ENCODE data around the gene POLR2L.

The POLR2L gene

GRCh38 chr11:837189-837989 lies 4.9 kb downstream of the POLR2L start:
- no peak for DNase-seq

GRCh38 chr11:836700-837099 lies 5.6 kb downstream of the POLR2L start:
- DNase-seq = no peak

- no peak for DNase-seq
Measured at GRCh38 chr11:836274-836673, 6.1 kb downstream of the POLR2L start.

GRCh38 chr11:834371-835316 lies 7.7 kb downstream of the POLR2L start:
- no peak for DNase-seq

GRCh38 chr11:833849-834311 lies 8.4 kb downstream of the POLR2L start:
- DNase-seq = no peak

GRCh38 chr11:833114-833791 lies 9.1 kb downstream of the POLR2L start:
- DNase-seq = no peak

- DNase-seq = no peak
Measured at GRCh38 chr11:832529-833113, 9.7 kb downstream of the POLR2L start, which contains the start of gene CD151. CD151 (plus strand) TSS chr11:832952; CDS start chr11:836070, 3,118 bp downstream.

- no peak for DNase-seq
Measured at GRCh38 chr11:831961-832528, 10.3 kb downstream of the POLR2L start.

GRCh38 chr11:831118-831864 lies 11.0 kb downstream of the POLR2L start:
- DNase-seq = no peak

- DNase-seq = no peak
Measured at GRCh38 chr11:830295-831117, 11.8 kb downstream of the POLR2L start.

GRCh38 chr11:829847-830294 lies 12.5 kb downstream of the POLR2L start:
- no peak for DNase-seq

GRCh38 chr11:829176-829846 lies 13.0 kb downstream of the POLR2L start:
- DNase-seq = no peak

- DNase-seq = no peak
Measured at GRCh38 chr11:828506-829175, 13.7 kb downstream of the POLR2L start.

- DNase-seq = no peak
Measured at GRCh38 chr11:827897-828192, 14.5 kb downstream of the POLR2L start, which contains the start of gene CRACR2B. CRACR2B (plus strand) TSS chr11:827919; CDS start chr11:828608, 689 bp downstream.

- DNase-seq = no peak
Measured at GRCh38 chr11:827146-827896, 15.0 kb downstream of the POLR2L start.

- no peak for DNase-seq
Measured at GRCh38 chr11:826836-827145, 15.5 kb downstream of the POLR2L start.

GRCh38 chr11:826227-826621 lies 16.1 kb downstream of the POLR2L start:
- no peak for DNase-seq

- DNase-seq = no peak
Measured at GRCh38 chr11:825366-826226, 16.7 kb downstream of the POLR2L start.

Data from SHP77 treated with DMSO at 0.1 percent for 48 hours (cell line).